Upper lobe of left lung (tissue), 6 donors: ENCODE results near the gene ALDH1A3. TPM values are rescaled to one million over a fixed set of nuclear protein-coding genes. Genes with fewer than 3 reads are reported as not detected.
A peak's percentile ranks its signal among the peaks of the same experiment; 100 is the strongest.

Experiments used
- ATAC-seq, 2 donors: fragments of 200-7000 bp; cut with Tn5 transposase; one replicate each; pipeline ENCODE4 v1.9.1; 2022; ENCODE audit warnings: mild to moderate bottlenecking in 2 of 2, moderate library complexity in 2 of 2; ENCODE audit not compliant: low FRiP score in 2 of 2
- DNase-seq, 2 donors: peaks; one replicate each; pipeline ENCODE4 v3.0.0-alpha.2; 2019 to 2020
- H3K27ac ChIP-seq, 4 donors: fragments of 200-600 bp; sonication (generic); one replicate each; pipeline ENCODE4 v1.5.1; 2016 to 2019
- H3K27me3 ChIP-seq, 4 donors: fragments of 200-600 bp; sonication (generic); one replicate each; pipeline ENCODE4 v1.5.1; 2017 to 2019
- H3K36me3 ChIP-seq, 4 donors: fragments of 200-600 bp; sonication (generic); one replicate each; pipeline ENCODE4 v1.5.1; 2016 to 2019
- H3K4me1 ChIP-seq, 4 donors: fragments of 200-600 bp; sonication (generic); one replicate each; pipeline ENCODE4 v1.5.1; 2018 to 2019
- H3K4me3 ChIP-seq, 4 donors: fragments of 200-600 bp; sonication (generic); one replicate each; pipeline ENCODE4 v1.5.1; 2017 to 2019; ENCODE audit warnings: mild to moderate bottlenecking in 2 of 4, moderate library complexity in 1 of 4
- H3K9me3 ChIP-seq, 4 donors: fragments of 200-600 bp; sonication (generic); one replicate each; pipeline ENCODE4 v1.5.1; 2018 to 2019
- EP300 ChIP-seq, 4 donors: sonication (generic); formaldehyde crosslinking; IDR thresholded peaks; one replicate each; pipeline ENCODE4 v1.5.1; 2017; ENCODE audit warnings: antibody characterized with exemption in 4 of 4, control low read depth in 2 of 4
- POLR2A ChIP-seq, 4 donors: fragments of 450-650 bp; IDR thresholded peaks; one replicate each; pipeline ENCODE4 v1.5.1; 2016 to 2017; ENCODE audit warnings: antibody characterized with exemption in 4 of 4, mild to moderate bottlenecking in 2 of 4
- POLR2AphosphoS5 ChIP-seq, 2 donors: sonication (generic); formaldehyde crosslinking; IDR thresholded peaks; one replicate each; pipeline ENCODE4 v1.5.1; 2017; ENCODE audit warnings: antibody characterized with exemption in 2 of 2
- WGBS, 2 donors: methylation state at CpG; one replicate each; pipeline ENCODE4 v1.1.5; 2017 to 2018; 5-methylcytosine and 5-hydroxymethylcytosine counted together
- total RNA-seq, 6 donors: library from RNA; depleted of rRNA in 4 of 6; stranded (reverse); fragments of >200 nt in 4 of 6; gene quantifications; one replicate each; pipeline versions ENCODE4 v1.1.0 to v1.2.1, GENCODE V29; 2016 to 2021
- TF ChIP-seq, protein P1 (sequence below), 6 experiments: fragments of 450-650 bp in 4 of 6; fragments of 200-600 bp in 2 of 6; sonication (generic) in 2 of 6; IDR thresholded peaks; one replicate each; pipeline ENCODE4 v1.5.1; 2016 to 2019; ENCODE audit warnings: antibody characterized with exemption in 6 of 6
- donor health status: DM: no; HTN: no; CAD: no; lungs with moderate emphysema.
- donor health status: DM: no; HTN: yes; CAD: no; lungs with severe emphysema.

Gene ALDH1A3
- total RNA-seq, 6 donors from 2014 or later = 3.6 to 41.5 (median 14.1) TPM

DNA sequence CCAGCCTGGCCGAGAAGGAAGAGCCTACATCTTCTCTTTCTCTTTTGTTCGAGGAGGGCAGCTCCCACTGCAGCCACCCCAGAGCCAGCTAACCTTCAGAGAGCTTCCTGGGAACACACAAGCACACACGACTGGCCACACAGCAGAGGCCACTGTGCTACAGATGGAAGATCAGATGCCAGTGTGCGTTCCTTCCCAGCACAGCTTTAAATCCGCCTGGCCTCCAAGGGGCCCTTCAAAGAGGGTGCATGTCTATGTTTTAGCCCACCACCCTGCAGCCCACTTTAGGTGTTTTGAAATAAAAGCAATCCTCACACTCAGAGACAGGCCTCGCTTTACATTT, 12.4 kb downstream of the ALDH1A3 start:
- H3K27ac ChIP-seq = no peak overlapping the region
- no peaks in the 10 kb centered on the region for H3K9me3 ChIP-seq
- no peak overlapping the region for H3K4me3 ChIP-seq
- no peaks in the 10 kb centered on the region for H3K27me3 ChIP-seq
- 58 to 73% methylated on average over 5 to 6 of the region's 6 CpGs for WGBS, 2 donors
- no peaks in the 10 kb centered on the region for H3K36me3 ChIP-seq
- TF ChIP-seq POLR2AphosphoS5 (IDR thresholded peaks at IDR 0.05) (no peak), POLR2A (IDR thresholded peaks at IDR 0.05) (no peak), EP300 (IDR thresholded peaks at IDR 0.05) (no peak)
- TF ChIP-seq, protein P1, sequence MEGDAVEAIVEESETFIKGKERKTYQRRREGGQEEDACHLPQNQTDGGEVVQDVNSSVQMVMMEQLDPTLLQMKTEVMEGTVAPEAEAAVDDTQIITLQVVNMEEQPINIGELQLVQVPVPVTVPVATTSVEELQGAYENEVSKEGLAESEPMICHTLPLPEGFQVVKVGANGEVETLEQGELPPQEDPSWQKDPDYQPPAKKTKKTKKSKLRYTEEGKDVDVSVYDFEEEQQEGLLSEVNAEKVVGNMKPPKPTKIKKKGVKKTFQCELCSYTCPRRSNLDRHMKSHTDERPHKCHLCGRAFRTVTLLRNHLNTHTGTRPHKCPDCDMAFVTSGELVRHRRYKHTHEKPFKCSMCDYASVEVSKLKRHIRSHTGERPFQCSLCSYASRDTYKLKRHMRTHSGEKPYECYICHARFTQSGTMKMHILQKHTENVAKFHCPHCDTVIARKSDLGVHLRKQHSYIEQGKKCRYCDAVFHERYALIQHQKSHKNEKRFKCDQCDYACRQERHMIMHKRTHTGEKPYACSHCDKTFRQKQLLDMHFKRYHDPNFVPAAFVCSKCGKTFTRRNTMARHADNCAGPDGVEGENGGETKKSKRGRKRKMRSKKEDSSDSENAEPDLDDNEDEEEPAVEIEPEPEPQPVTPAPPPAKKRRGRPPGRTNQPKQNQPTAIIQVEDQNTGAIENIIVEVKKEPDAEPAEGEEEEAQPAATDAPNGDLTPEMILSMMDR (IDR thresholded peaks at IDR 0.05) = no peak
- H3K4me1 ChIP-seq = peaks cover 0 to 13% (median 4%) of the 10 kb centered on the region in 4 donors
- ATAC-seq (no peak), DNase-seq (no peak)

DNA sequence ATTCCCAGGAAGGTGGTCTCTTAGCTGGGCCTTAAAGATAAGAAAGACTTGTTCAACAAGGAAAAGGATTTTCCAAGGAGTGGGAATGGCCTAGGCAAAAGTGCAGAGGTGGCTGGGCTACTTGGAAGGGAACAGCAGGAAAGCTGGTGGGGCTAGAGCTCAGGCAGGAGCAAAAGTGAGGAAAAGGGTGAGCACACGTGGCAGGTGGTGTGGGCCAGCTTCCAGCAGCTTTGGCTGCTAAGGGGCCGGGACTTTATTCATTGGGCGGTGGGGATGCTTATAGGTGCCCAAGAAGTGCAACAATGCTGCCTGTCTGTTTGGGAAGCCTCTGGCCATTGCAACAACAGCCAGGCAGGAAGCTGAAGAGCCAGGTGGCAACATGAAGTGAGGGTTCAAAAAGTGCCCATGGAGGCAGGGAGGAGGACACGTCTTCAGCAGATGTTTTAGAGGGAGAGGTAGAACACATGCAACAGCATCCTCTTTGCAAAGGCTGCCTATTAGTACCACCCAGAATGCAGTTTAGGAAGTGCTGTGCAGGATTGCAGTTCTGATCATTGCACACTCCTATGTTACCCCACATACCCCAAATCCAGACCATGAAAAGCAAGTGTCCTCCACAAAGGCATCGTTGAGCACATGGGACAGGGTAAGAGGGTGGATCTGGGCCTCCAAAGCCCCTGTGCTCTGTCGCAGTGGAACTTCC, 13.8 kb downstream of the ALDH1A3 start:
- Histone ChIP-seq H3K9me3 (no peaks in the 10 kb centered on the region), H3K36me3 (no peaks in the 10 kb centered on the region), H3K4me1 (peaks cover 0 to 13% (median 4%) of the 10 kb centered on the region in 4 donors), H3K27ac (no peak overlapping the region), H3K27me3 (no peaks in the 10 kb centered on the region), H3K4me3 (no peak overlapping the region)
- TF ChIP-seq EP300 (IDR thresholded peaks at IDR 0.05) (no peak), POLR2A (IDR thresholded peaks at IDR 0.05) (no peak), POLR2AphosphoS5 (IDR thresholded peaks at IDR 0.05) (no peak)
- TF ChIP-seq, protein P1 (IDR thresholded peaks at IDR 0.05) = no peak
- 77 to 86% methylated on average over 6 of the region's 6 CpGs for WGBS, 2 donors
- DNase-seq (no peak), ATAC-seq (no peak)

DNA sequence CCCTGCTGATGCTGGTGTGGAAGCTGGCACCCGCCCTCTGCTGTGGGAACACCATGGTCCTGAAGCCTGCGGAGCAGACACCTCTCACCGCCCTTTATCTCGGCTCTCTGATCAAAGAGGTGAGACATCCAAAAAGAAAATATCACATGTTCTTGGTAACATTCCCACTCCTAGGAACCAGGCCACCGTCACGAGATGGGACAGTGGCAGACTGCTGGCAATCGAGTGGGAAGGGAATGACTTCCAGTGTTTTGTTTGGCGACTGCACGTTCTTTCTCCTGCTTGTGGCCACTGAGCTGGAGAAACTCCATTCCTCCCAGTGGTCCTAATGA, 14.3 kb downstream of the ALDH1A3 start:
- TF ChIP-seq POLR2AphosphoS5 (IDR thresholded peaks at IDR 0.05) = no peak
- no peak for TF ChIP-seq EP300 (IDR thresholded peaks at IDR 0.05)
- TF ChIP-seq, protein P1 (IDR thresholded peaks at IDR 0.05) = no peak
- TF ChIP-seq POLR2A (IDR thresholded peaks at IDR 0.05) = no peak

DNA sequence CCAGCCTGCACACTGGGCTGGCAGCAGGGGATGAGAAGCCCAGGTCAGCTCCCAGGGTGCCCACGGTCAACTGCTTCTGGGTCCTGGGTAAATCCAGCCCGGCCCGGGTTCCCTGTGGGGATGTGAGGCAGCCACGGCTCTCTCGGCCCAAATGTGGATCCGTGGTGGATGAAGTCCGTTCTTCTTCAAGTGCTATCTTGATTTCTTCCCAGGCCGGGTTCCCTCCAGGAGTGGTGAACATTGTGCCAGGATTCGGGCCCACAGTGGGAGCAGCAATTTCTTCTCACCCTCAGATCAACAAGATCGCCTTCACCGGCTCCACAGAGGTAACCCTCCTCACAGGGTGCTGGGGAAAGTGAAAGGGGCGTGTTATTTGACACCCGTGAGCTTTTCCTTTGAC, 16.1 kb downstream of the ALDH1A3 start:
- Histone ChIP-seq H3K27me3 (no peaks in the 10 kb centered on the region), H3K4me1 (no peaks in the 10 kb centered on the region), H3K9me3 (no peaks in the 10 kb centered on the region), H3K36me3 (no peaks in the 10 kb centered on the region), H3K4me3 (no peak overlapping the region), H3K27ac (no peak overlapping the region)
- DNase-seq (peak in 1 of 2 donors; percentile 35), ATAC-seq (no peak)
- WGBS, 2 donors = 84 to 86% methylated on average over 12 of the region's 13 CpGs
- TF ChIP-seq EP300 (IDR thresholded peaks at IDR 0.05) (no peak), POLR2A (IDR thresholded peaks at IDR 0.05) (no peak), POLR2AphosphoS5 (IDR thresholded peaks at IDR 0.05) (no peak)
- TF ChIP-seq, protein P1 (IDR thresholded peaks at IDR 0.05) = no peak

More for the DNA sequence above, 14.3 kb downstream of the ALDH1A3 start:
- Histone ChIP-seq H3K9me3 (no peaks in the 10 kb centered on the region), H3K4me1 (peaks cover 0 to 12% (median 4%) of the 10 kb centered on the region in 4 donors), H3K27me3 (no peaks in the 10 kb centered on the region), H3K4me3 (no peak overlapping the region), H3K27ac (no peak overlapping the region), H3K36me3 (no peaks in the 10 kb centered on the region)
- ATAC-seq = no peak
- DNase-seq = no peak
- WGBS, 2 donors = 82 to 84% methylated on average over 9 of the region's 9 CpGs
